H9 (cell line): ENCODE data around the gene UBTF. TPM values are rescaled to one million over a fixed set of nuclear protein-coding genes. Genes with fewer than 3 reads are reported as not detected.
A peak's percentile ranks its signal among the peaks of the same experiment; 100 is the strongest.

Experiments
- DNase-seq: peaks from one replicate; pipeline ENCODE4 v3.0.0-alpha.2; 2017
- H2AFZ ChIP-seq: one replicate; pipeline ENCODE4 v1.6.1; 2013; ENCODE audit warnings: mild to moderate bottlenecking, low read length, control low read depth, moderate library complexity
- H2AK5ac ChIP-seq: 2 replicates; pipeline ENCODE4 v1.6.1; 2013; ENCODE audit warnings: low read length, control low read depth, mixed read lengths; ENCODE audit not compliant: insufficient read length
- H2BK120ac ChIP-seq: one replicate; pipeline ENCODE4 v1.6.1; 2013; ENCODE audit warnings: low read depth, mild to moderate bottlenecking, low read length, control low read depth, inconsistent platforms; ENCODE audit not compliant: poor library complexity, severe bottlenecking
- H2BK12ac ChIP-seq: 2 replicates; pipeline ENCODE4 v1.6.1; 2013; ENCODE audit warnings: low read length, control low read depth, mixed read lengths, low read depth; ENCODE audit not compliant: insufficient read length
- H2BK15ac ChIP-seq: 2 replicates; pipeline ENCODE4 v1.6.1; 2013; ENCODE audit warnings: low read depth, low read length, control low read depth
- H2BK20ac ChIP-seq: one replicate; pipeline ENCODE4 v1.6.1; 2013; ENCODE audit warnings: low read depth, mild to moderate bottlenecking, low read length, control low read depth, inconsistent platforms; ENCODE audit not compliant: poor library complexity, severe bottlenecking
- H2BK5ac ChIP-seq: 2 replicates; pipeline ENCODE4 v1.6.1; 2013; ENCODE audit warnings: low read length, control low read depth, mixed read lengths; ENCODE audit not compliant: insufficient read length
- H3K14ac ChIP-seq: 2 replicates; pipeline ENCODE4 v1.6.1; 2013; ENCODE audit warnings: low read length, control low read depth; ENCODE audit not compliant: insufficient read depth
- H3K18ac ChIP-seq: 2 replicates; pipeline ENCODE4 v1.6.1; 2013; ENCODE audit warnings: low read depth, mild to moderate bottlenecking, mixed read lengths, low read length, control low read depth; ENCODE audit not compliant: insufficient read length
- H3K23ac ChIP-seq: 2 replicates; pipeline ENCODE4 v1.6.1; 2013; ENCODE audit warnings: low read length, control low read depth, mixed read lengths, low read depth; ENCODE audit not compliant: insufficient read length
- H3K23me2 ChIP-seq: 2 replicates; pipeline ENCODE4 v1.6.1; 2013; ENCODE audit warnings: low read depth, mild to moderate bottlenecking, mixed read lengths, low read length, control low read depth; ENCODE audit not compliant: insufficient read length, poor library complexity, severe bottlenecking
- H3K27ac ChIP-seq: 2 replicates; pipeline ENCODE4 v1.5.1; 2013; ENCODE audit warnings: low read length, control low read depth, mixed read lengths, low read depth; ENCODE audit not compliant: insufficient read length
- H3K27me3 ChIP-seq: 2 replicates; pipeline ENCODE4 v1.6.1; 2013; ENCODE audit warnings: low read length, control low read depth, inconsistent platforms; ENCODE audit not compliant: insufficient read depth
- H3K4ac ChIP-seq: 2 replicates; pipeline ENCODE4 v1.6.1; 2013; ENCODE audit warnings: low read depth, mild to moderate bottlenecking, control low read depth, inconsistent platforms, low read length, moderate library complexity
- H3K4me1 ChIP-seq: 2 replicates; pipeline ENCODE4 v1.6.1; 2013; ENCODE audit warnings: low read length, control low read depth, inconsistent platforms; ENCODE audit not compliant: insufficient read depth
- H3K4me2 ChIP-seq: 2 replicates; pipeline ENCODE4 v1.6.1; 2013; ENCODE audit warnings: low read length, control low read depth, mixed read lengths; ENCODE audit not compliant: insufficient read length, insufficient read depth
- H3K56ac ChIP-seq: 2 replicates; pipeline ENCODE4 v1.6.1; 2013; ENCODE audit warnings: low read depth, mild to moderate bottlenecking, mixed read lengths, low read length, control low read depth; ENCODE audit not compliant: insufficient read length
- H3K79me1 ChIP-seq: 2 replicates; pipeline ENCODE4 v1.6.1; 2013; ENCODE audit warnings: low read depth, mild to moderate bottlenecking, moderate library complexity, low read length, control low read depth, inconsistent platforms; ENCODE audit not compliant: insufficient read depth, poor library complexity, severe bottlenecking
- H3K79me2 ChIP-seq: 2 replicates; pipeline ENCODE4 v1.6.1; 2013; ENCODE audit warnings: low read length, control low read depth, inconsistent platforms; ENCODE audit not compliant: insufficient read depth
- H3K9ac ChIP-seq: 2 replicates; pipeline ENCODE4 v1.6.1; 2013; ENCODE audit warnings: low read length, control low read depth, mixed read lengths; ENCODE audit not compliant: insufficient read length; ENCODE audit errors: extremely low read depth
- H3K9me3 ChIP-seq: one replicate; pipeline ENCODE4 v1.6.1; 2013; ENCODE audit warnings: low read depth, low read length, inconsistent platforms; ENCODE audit not compliant: control insufficient read depth
- H3T11ph ChIP-seq: one replicate; pipeline ENCODE4 v1.6.1; 2013; ENCODE audit warnings: mild to moderate bottlenecking, low read length, control low read depth, inconsistent platforms
- H4K20me1 ChIP-seq: one replicate; pipeline ENCODE4 v1.6.1; 2013; ENCODE audit not compliant: control insufficient read depth, insufficient read length, insufficient read depth
- H4K5ac ChIP-seq: 2 replicates; pipeline ENCODE4 v1.6.1; 2013; ENCODE audit warnings: low read depth, mild to moderate bottlenecking, mixed read lengths, low read length, control low read depth; ENCODE audit not compliant: insufficient read length
- H4K8ac ChIP-seq: replicated peaks from 2 replicates; pipeline ENCODE4 v1.6.1; 2013; ENCODE audit warnings: low read length, control low read depth, mixed read lengths, low read depth; ENCODE audit not compliant: insufficient read length
- H4K91ac ChIP-seq: 2 replicates; pipeline ENCODE4 v1.6.1; 2013; ENCODE audit warnings: low read depth, mild to moderate bottlenecking, moderate library complexity, mixed read lengths, low read length, control low read depth; ENCODE audit not compliant: insufficient read length
- H3K27ac Mint-ChIP-seq, 3 experiments: 2 replicates in 2 of 3; 3 replicates in 1 of 3; pipeline ENCODE4 v1.8.0; 2020 to 2021; ENCODE audit warnings: mixed read lengths in 3 of 3, mild to moderate bottlenecking in 1 of 3, moderate library complexity in 1 of 3
- H3K27me3 Mint-ChIP-seq: 2 replicates; pipeline ENCODE4 v1.8.0; 2021; ENCODE audit warnings: low read depth, mild to moderate bottlenecking, moderate library complexity, mixed read lengths
- H3K36me3 Mint-ChIP-seq, 3 experiments: 2 replicates in 2 of 3; 3 replicates in 1 of 3; pipeline ENCODE4 v1.8.0; 2020 to 2021; ENCODE audit warnings: low read depth in 3 of 3, mixed read lengths in 3 of 3; ENCODE audit not compliant: insufficient read depth in 1 of 3
- H3K4me1 Mint-ChIP-seq, 2 experiments: 2 replicates each; pipeline ENCODE4 v1.8.0; 2020; ENCODE audit warnings: mixed read lengths in 2 of 2
- H3K4me3 Mint-ChIP-seq, 2 experiments: 2 replicates in 1 of 2; 3 replicates in 1 of 2; pipeline ENCODE4 v1.8.0; 2020 to 2021; ENCODE audit warnings: mild to moderate bottlenecking in 2 of 2, mixed read lengths in 2 of 2, moderate library complexity in 1 of 2
- H3K9me3 Mint-ChIP-seq, 2 experiments: 2 replicates in 1 of 2; 3 replicates in 1 of 2; pipeline ENCODE4 v1.8.0; 2020; ENCODE audit warnings: mild to moderate bottlenecking in 2 of 2, mixed read lengths in 2 of 2, moderate library complexity in 1 of 2
- CTCF ChIP-seq: fragments of 200-600 bp; sonication (generic); conservative IDR thresholded peaks from 3 replicates; pipeline ENCODE4 v1.8.0; 2021; ENCODE audit warnings: antibody characterized with exemption, mild to moderate bottlenecking
- WGBS: extraction: QIAGEN DNeasy Blood & Tissue Kit; methylation state at CpG from one replicate; pipeline ENCODE4 v1.1.7; 2013; ENCODE audit warnings: missing lambda C conversion rate, low lambda C conversion rate, mixed read lengths; ENCODE audit not compliant: insufficient read length; ENCODE audit errors: extremely low coverage; 5-methylcytosine and 5-hydroxymethylcytosine counted together
- total RNA-seq: library from RNA; stranded (reverse); gene quantifications from 2 replicates; pipeline ENCODE4 v1.2.1, GENCODE V29; 2021

Gene UBTF
- total RNA-seq, 1 experiment from 2014 or later, result 151 TPM

GRCh38 chr17:44197980-44198720 lies 21.3 kb downstream of the UBTF start:
- peaks cover 6% of the 10 kb centered on the region for H3K23me2 ChIP-seq

More at GRCh38 chr17:44197980-44198720, 21.3 kb downstream of the UBTF start:
- H4K5ac ChIP-seq, result no peak overlapping the region
- 0 out of 2 replicates have a peak, but pooled peaks cover 2% of the 10 kb centered on the region for H3K4me1 ChIP-seq
- Mint-ChIP-seq H3K27ac (peak overlapping the region in 1 of 3 experiments; percentile 84; a peak in 3 of 7 replicates), H3K36me3 (peaks cover 24 to 50% (median 44%) of the 10 kb centered on the region in 3 experiments; a peak in 6 of 7 replicates), H3K27me3 (no peaks in the 10 kb centered on the region; the same call in 1 of the 2 replicates), H3K4me1 (peaks cover 20 to 22% of the 10 kb centered on the region in 2 experiments), H3K9me3 (no peaks in the 10 kb centered on the region), H3K4me3 (peak overlapping the region; percentile 77 to 81)
- H3T11ph ChIP-seq, result no peak overlapping the region
- peaks cover 4% of the 10 kb centered on the region; the same call in 1 of the 2 replicates for H3K79me2 ChIP-seq
- no peak overlapping the region for H3K56ac ChIP-seq
- H2BK120ac ChIP-seq, result no peak overlapping the region
- no peak overlapping the region for H4K8ac ChIP-seq
- peak overlapping the region; percentile 47 for H3K4me2 ChIP-seq
- H4K20me1 ChIP-seq, result no peaks in the 10 kb centered on the region
- H3K9ac ChIP-seq, result peak overlapping the region; percentile 51
- H2BK20ac ChIP-seq, result no peak overlapping the region
- H3K27ac ChIP-seq, result no peak overlapping the region
- H4K91ac ChIP-seq, result no peak overlapping the region
- no peaks in the 10 kb centered on the region for H3K79me1 ChIP-seq
- no CpG with 5 or more reads among the region's 11 CpGs for WGBS
- no peak overlapping the region for H2AFZ ChIP-seq
- H3K27me3 ChIP-seq, result no peaks in the 10 kb centered on the region
- H3K4ac ChIP-seq, result no peak overlapping the region
- H3K9me3 ChIP-seq, result no peaks in the 10 kb centered on the region
- H3K23ac ChIP-seq, result no peak overlapping the region
- H2BK12ac ChIP-seq, result no peak overlapping the region
- no peak for TF ChIP-seq CTCF
- H2BK15ac ChIP-seq, result no peak overlapping the region
- no peak overlapping the region for H3K14ac ChIP-seq
- no peak overlapping the region for H2BK5ac ChIP-seq
- DNase-seq, result no peak
- H2AK5ac ChIP-seq, result no peak overlapping the region
- no peak overlapping the region for H3K18ac ChIP-seq
